Measurements from ENCODE around the gene ECE2. TPM values are rescaled to one million over a fixed set of nuclear protein-coding genes. Genes with fewer than 3 reads are reported as not detected.

ECE2 gene
- total and polyA plus RNA-seq, 4 donors = not detected

GRCh38 chr3:184234671-184235380 lies 41.0 kb upstream of the ECE2 start (continued):
- no peak for TF ChIP-seq CTCF (IDR thresholded peaks at IDR 0.05; ENCODE audit: low read depth, low read length, missing input control)
- no peak for TF ChIP-seq MAX (IDR thresholded peaks at IDR 0.05)
- no peak for TF ChIP-seq YY1 (IDR thresholded peaks at IDR 0.05)
- no peak for TF ChIP-seq HNF4A (conservative IDR thresholded peaks at IDR 0.05)
- TF ChIP-seq ATF3 (IDR thresholded peaks at IDR 0.05) = no peak

- no peak overlapping the region for H3K9ac ChIP-seq (ENCODE audit: low read depth in 1 of 2, low read length in 2 of 2)
- WGBS = 91% methylated on average over 4 of the region's 4 CpGs
- no peak for DNase-seq (ENCODE audit: low spot score)
- H3K4me3 ChIP-seq (ENCODE audit: low read depth in 1 of 3, low read length in 3 of 3) = no peak overlapping the region
- no peak overlapping the region for H3K27ac ChIP-seq (ENCODE audit: low read depth in 1 of 2, low read length in 2 of 2)
- TF ChIP-seq NR2F2 (IDR thresholded peaks at IDR 0.05) = no peak
- TF ChIP-seq ZBTB33 (IDR thresholded peaks at IDR 0.05) = no peak
- no peak for TF ChIP-seq JUND (IDR thresholded peaks at IDR 0.05)
- no peak for TF ChIP-seq RXRA (IDR thresholded peaks at IDR 0.05)
- TF ChIP-seq HNF4A (conservative IDR thresholded peaks at IDR 0.05) = no peak
- TF ChIP-seq ATF3 (IDR thresholded peaks at IDR 0.05) = no peak
- TF ChIP-seq EGR1 (IDR thresholded peaks at IDR 0.05; ENCODE audit: low read depth in 2 of 2) = no peak
- TF ChIP-seq FOXA1 (IDR thresholded peaks at IDR 0.05) = no peak
- TF ChIP-seq SP1 (IDR thresholded peaks at IDR 0.05) = no peak
- H3K9me3 ChIP-seq (ENCODE audit: control insufficient read depth in 4 of 4, low read length in 3 of 4) = no peaks in the 10 kb centered on the region
- peaks cover 0 to 7% (median 2%) of the 10 kb centered on the region in 4 donors for H3K27me3 ChIP-seq (ENCODE audit: control insufficient read depth in 4 of 4, insufficient read depth in 4 of 4, low read length in 3 of 4)
- no peaks in the 10 kb centered on the region for H3K36me3 ChIP-seq (ENCODE audit: control insufficient read depth in 4 of 4, insufficient read depth in 3 of 4, low read depth in 1 of 4, low read length in 3 of 4)
- peaks cover 0 to 4% (median 4%) of the 10 kb centered on the region in 4 donors for H3K4me1 ChIP-seq (ENCODE audit: control insufficient read depth in 4 of 4, insufficient read depth in 4 of 4, low read length in 3 of 4)
Measured at GRCh38 chr3:184235381-184236032, 40.3 kb upstream of the ECE2 start.

- H3K27ac ChIP-seq (ENCODE audit: low read depth in 1 of 2, low read length in 2 of 2) = no peak overlapping the region
- H3K36me3 ChIP-seq (ENCODE audit: control insufficient read depth in 4 of 4, insufficient read depth in 3 of 4, low read depth in 1 of 4, low read length in 3 of 4) = no peaks in the 10 kb centered on the region
- TF ChIP-seq GABPA (IDR thresholded peaks at IDR 0.05 in 1 of 2, conservative IDR thresholded peaks at IDR 0.05 in 1 of 2) = no peak
- TF ChIP-seq FOXA2 (IDR thresholded peaks at IDR 0.05) = no peak
- TF ChIP-seq EGR1 (IDR thresholded peaks at IDR 0.05; ENCODE audit: low read depth in 2 of 2) = no peak
- no peak for TF ChIP-seq REST (IDR thresholded peaks at IDR 0.05)
- TF ChIP-seq NR2F2 (IDR thresholded peaks at IDR 0.05) = no peak
- no peak for TF ChIP-seq ZBTB33 (IDR thresholded peaks at IDR 0.05)
- no peak for TF ChIP-seq CTCF (IDR thresholded peaks at IDR 0.05; ENCODE audit: low read depth, low read length, missing input control)
Measured at GRCh38 chr3:184236033-184236410, 39.8 kb upstream of the ECE2 start.

More at GRCh38 chr3:184236033-184236410, 39.8 kb upstream of the ECE2 start:
- Histone ChIP-seq H3K9ac (ENCODE audit: low read depth in 1 of 2, low read length in 2 of 2) (no peak overlapping the region), H3K27me3 (ENCODE audit: control insufficient read depth in 4 of 4, insufficient read depth in 4 of 4, low read length in 3 of 4) (peaks cover 0 to 5% (median 2%) of the 10 kb centered on the region in 4 donors), H3K4me3 (ENCODE audit: low read depth in 1 of 3, low read length in 3 of 3) (no peak overlapping the region), H3K4me1 (ENCODE audit: control insufficient read depth in 4 of 4, insufficient read depth in 4 of 4, low read length in 3 of 4) (no peaks in the 10 kb centered on the region), H3K9me3 (ENCODE audit: control insufficient read depth in 4 of 4, low read length in 3 of 4) (no peaks in the 10 kb centered on the region)
- no peak for DNase-seq (ENCODE audit: low spot score)
- 72% methylated on average over 14 of the region's 14 CpGs for WGBS
